HUES6 (cell line): Measurements from ENCODE around the gene TRIM63.

ENCODE experiments used
- H3K27ac ChIP-seq: 2 replicates; pipeline ENCODE4 v1.7.0; 2013; ENCODE audit warnings: low read depth, mild to moderate bottlenecking, low read length, inconsistent platforms
- H3K27me3 ChIP-seq: 2 replicates; pipeline ENCODE4 v1.6.1; 2013; ENCODE audit warnings: low read length; ENCODE audit not compliant: control insufficient read depth, insufficient read depth
- H3K36me3 ChIP-seq: 2 replicates; pipeline ENCODE4 v1.6.1; 2013; ENCODE audit warnings: low read length; ENCODE audit not compliant: control insufficient read depth, insufficient read depth
- H3K4me1 ChIP-seq: 2 replicates; pipeline ENCODE4 v1.6.1; 2013; ENCODE audit warnings: low read length; ENCODE audit not compliant: control insufficient read depth, insufficient read depth
- H3K4me3 ChIP-seq: 2 replicates; pipeline ENCODE4 v1.5.1; 2013; ENCODE audit warnings: low read depth, low read length
- H3K9ac ChIP-seq: one replicate; pipeline ENCODE4 v1.6.1; 2013; ENCODE audit warnings: mild to moderate bottlenecking, low read length
- H3K9me3 ChIP-seq: 2 replicates; pipeline ENCODE4 v1.6.1; 2013; ENCODE audit warnings: low read depth, low read length; ENCODE audit not compliant: control insufficient read depth, insufficient read depth

TRIM63 gene

DNA sequence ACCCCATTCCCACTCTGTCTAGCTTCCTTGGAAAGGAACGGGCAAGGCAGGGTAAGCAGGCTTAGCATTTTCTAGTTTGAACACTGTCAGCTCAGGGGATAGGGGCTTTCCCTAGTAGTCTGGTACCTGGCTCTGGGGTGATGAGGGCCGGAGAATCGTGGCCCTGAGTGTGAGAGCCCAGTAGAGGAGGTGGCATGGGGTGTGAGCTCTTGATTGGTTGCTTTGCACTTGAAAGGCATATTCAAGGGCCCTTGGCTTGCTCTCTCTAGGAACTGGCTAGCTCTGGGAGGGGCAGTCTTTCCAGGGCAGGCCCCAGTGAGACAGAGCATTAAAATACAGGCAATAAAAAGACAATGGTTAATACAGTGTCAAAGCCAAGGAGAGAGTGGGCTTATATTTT lies 56.6 kb downstream of the TRIM63 start:
- Histone ChIP-seq H3K9me3 (no peaks in the 10 kb centered on the region), H3K36me3 (no peaks in the 10 kb centered on the region), H3K9ac (no peak overlapping the region), H3K27me3 (no peaks in the 10 kb centered on the region), H3K4me3 (no peak overlapping the region), H3K4me1 (peaks cover 15% of the 10 kb centered on the region), H3K27ac (no peak overlapping the region)

DNA sequence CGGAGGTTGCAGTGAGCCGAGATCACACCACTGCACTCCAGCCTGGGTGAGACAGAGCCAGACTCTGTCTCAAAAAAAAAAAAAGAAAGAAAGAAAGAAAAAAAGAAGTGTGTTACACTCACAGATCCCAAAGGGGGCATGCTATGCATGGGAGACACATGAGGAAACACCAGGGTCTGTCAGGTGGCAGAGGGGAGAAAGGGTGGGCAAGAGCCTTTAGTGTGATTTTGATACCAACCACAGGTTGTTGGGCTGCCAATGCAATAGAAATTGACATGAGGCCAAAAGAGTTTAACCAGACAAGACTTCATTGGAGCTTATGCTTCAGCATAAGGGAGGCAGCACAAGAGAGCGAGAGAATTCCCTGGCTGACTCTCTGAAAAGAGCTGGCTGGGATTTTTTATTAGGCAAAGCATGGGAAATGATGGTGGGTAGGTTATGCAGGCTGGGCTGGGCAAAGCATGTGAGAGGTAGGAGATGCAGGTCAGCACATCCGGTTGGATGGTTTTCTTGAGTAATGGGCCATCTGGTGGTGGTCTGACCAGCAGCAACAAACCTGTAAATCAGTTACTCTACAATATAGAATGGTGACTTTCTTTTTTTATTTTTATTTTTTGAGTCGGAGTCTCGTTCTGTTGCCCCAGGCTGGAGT lies 57.5 kb downstream of the TRIM63 start:
- H3K9ac ChIP-seq = no peak overlapping the region
- no peaks in the 10 kb centered on the region for H3K36me3 ChIP-seq
- H3K4me3 ChIP-seq = no peak overlapping the region
- H3K27ac ChIP-seq = no peak overlapping the region
- no peaks in the 10 kb centered on the region for H3K27me3 ChIP-seq
- peaks cover 15% of the 10 kb centered on the region for H3K4me1 ChIP-seq
- no peaks in the 10 kb centered on the region for H3K9me3 ChIP-seq

DNA sequence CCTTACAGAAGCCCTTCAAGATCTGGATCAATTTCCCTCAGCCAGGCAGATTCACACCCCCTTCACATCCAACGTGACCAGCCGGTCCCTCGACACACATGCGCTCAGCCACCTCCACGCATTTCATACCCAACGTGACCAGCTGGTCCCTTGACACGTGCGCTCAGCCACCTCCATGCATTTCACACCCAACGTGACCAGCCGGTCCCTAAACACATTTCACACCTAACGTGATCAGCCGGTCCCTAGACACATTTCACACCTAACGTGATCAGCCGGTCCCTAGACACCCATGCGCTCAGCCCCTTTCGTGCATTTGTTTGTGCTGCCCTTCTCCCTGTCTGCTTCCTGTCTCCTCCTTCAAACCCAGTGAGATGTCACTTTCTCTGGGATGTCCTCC lies 60.7 kb downstream of the TRIM63 start:
- Histone ChIP-seq H3K4me1 (peaks cover 15% of the 10 kb centered on the region), H3K9me3 (no peaks in the 10 kb centered on the region), H3K27ac (no peak overlapping the region), H3K4me3 (no peak overlapping the region), H3K36me3 (no peaks in the 10 kb centered on the region), H3K27me3 (no peaks in the 10 kb centered on the region), H3K9ac (no peak overlapping the region)

GRCh38 chr1:26005434-26006105 lies 61.9 kb downstream of the TRIM63 start:
- Histone ChIP-seq H3K9ac (no peak overlapping the region), H3K4me1 (peaks cover 6% of the 10 kb centered on the region), H3K27me3 (no peaks in the 10 kb centered on the region), H3K27ac (no peak overlapping the region), H3K36me3 (no peaks in the 10 kb centered on the region), H3K4me3 (no peak overlapping the region), H3K9me3 (no peaks in the 10 kb centered on the region)

- Histone ChIP-seq H3K9me3 (no peaks in the 10 kb centered on the region), H3K9ac (no peak overlapping the region), H3K27ac (no peak overlapping the region), H3K4me3 (no peak overlapping the region), H3K27me3 (no peaks in the 10 kb centered on the region), H3K4me1 (peaks cover 7% of the 10 kb centered on the region), H3K36me3 (no peaks in the 10 kb centered on the region)
Measured at GRCh38 chr1:26003756-26004155, 63.7 kb downstream of the TRIM63 start.

GRCh38 chr1:26003262-26003661 lies 64.2 kb downstream of the TRIM63 start:
- no peak overlapping the region for H3K9ac ChIP-seq
- H3K36me3 ChIP-seq = no peaks in the 10 kb centered on the region
- no peak overlapping the region for H3K4me3 ChIP-seq
- H3K27ac ChIP-seq = no peak overlapping the region
- no peaks in the 10 kb centered on the region for H3K9me3 ChIP-seq
- H3K27me3 ChIP-seq = no peaks in the 10 kb centered on the region
- H3K4me1 ChIP-seq = peaks cover 12% of the 10 kb centered on the region
